GM12875 (cell line): ENCODE data around the gene MRPS18A.

ENCODE experiments used
- H3K4me3 ChIP-seq: one replicate; pipeline ENCODE4 v1.5.1; 2011; ENCODE audit warnings: low read depth, low read length, control low read depth
- CTCF ChIP-seq: IDR thresholded peaks from 2 replicates; pipeline ENCODE4 v1.5.1; 2011; ENCODE audit warnings: low read depth, mild to moderate bottlenecking, control low read depth, inconsistent platforms, low read length, moderate library complexity, borderline replicate concordance; ENCODE audit not compliant: insufficient read depth

The MRPS18A gene

GRCh38 chr6:43681303-43681702, 6.3 kb downstream of the MRPS18A start:
- no peak for TF ChIP-seq CTCF
- H3K4me3 ChIP-seq: no peak overlapping the region

- TF ChIP-seq CTCF: no peak
- H3K4me3 ChIP-seq: no peak overlapping the region
Observed at GRCh38 chr6:43680308-43681200, 7.0 kb downstream of the MRPS18A start.

- H3K4me3 ChIP-seq: no peak overlapping the region
- TF ChIP-seq CTCF: no peak
Observed at GRCh38 chr6:43679057-43679456, 8.5 kb downstream of the MRPS18A start.

GRCh38 chr6:43678341-43678740, 9.2 kb downstream of the MRPS18A start:
- TF ChIP-seq CTCF: no peak
- no peak overlapping the region for H3K4me3 ChIP-seq

- no peak overlapping the region for H3K4me3 ChIP-seq
- no peak for TF ChIP-seq CTCF
Observed at GRCh38 chr6:43677759-43678158, 9.8 kb downstream of the MRPS18A start.

- no peak for TF ChIP-seq CTCF
- no peak overlapping the region for H3K4me3 ChIP-seq
Observed at GRCh38 chr6:43676962-43677606, 10.5 kb downstream of the MRPS18A start.

- no peak overlapping the region for H3K4me3 ChIP-seq
- no peak for TF ChIP-seq CTCF
Observed at GRCh38 chr6:43674921-43675320, 12.7 kb downstream of the MRPS18A start.
